Superior temporal gyrus (tissue), 1 donor: ENCODE data around the gene SPATC1L.

Source experiments
- DNase-seq: peaks from one replicate; pipeline ENCODE4 v3.0.0-alpha.2; 2016; ENCODE audit errors: extremely low spot score

The SPATC1L gene

DNA sequence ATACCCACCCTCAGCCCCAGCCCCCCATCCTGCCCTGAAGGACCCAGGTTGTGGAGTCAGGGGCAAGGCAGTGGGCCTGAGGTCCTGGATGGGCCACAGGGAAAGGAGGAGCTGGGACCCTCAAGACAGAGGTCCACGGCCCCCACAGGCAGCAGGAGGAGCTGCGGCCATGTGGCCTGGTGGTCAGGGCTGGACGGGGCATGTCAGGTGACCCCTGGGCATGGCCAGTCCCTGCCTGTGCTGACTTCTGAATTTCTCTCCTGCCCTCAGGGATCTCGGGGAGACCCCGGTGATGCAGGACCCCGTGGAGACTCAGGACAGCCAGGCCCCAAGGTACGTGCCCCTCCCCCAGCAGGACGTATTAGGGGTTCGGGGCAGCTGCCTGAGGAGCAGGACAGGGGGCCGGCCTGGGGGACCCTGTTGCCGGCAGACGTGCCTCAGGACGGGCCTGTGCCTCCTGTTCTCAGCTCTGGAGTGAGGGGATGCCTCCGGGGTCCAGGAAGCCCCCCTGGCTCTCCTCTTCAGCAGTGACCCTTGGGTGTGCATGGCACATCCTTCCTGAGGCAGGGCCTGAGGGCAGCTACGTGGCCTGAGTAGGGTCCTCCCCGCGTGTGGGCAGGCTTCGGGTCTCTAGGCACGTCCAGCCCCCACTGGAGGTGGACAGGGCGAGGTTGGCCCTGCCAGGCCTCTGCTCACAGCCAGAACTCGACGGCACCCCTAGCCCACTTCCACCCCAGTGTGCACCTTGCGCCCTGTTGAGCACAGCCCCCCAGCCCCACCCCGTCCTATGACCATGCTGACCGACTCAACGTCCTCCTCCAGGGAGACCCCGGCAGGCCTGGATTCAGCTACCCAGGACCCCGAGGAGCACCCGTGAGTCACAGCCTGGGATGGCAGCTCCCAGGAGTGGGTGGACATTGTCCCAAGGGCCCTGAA lies 62.7 kb downstream of the SPATC1L start:
- no peak for DNase-seq

GRCh38 chr21:46120301-46121285 lies 63.7 kb downstream of the SPATC1L start:
- DNase-seq, result no peak

DNA sequence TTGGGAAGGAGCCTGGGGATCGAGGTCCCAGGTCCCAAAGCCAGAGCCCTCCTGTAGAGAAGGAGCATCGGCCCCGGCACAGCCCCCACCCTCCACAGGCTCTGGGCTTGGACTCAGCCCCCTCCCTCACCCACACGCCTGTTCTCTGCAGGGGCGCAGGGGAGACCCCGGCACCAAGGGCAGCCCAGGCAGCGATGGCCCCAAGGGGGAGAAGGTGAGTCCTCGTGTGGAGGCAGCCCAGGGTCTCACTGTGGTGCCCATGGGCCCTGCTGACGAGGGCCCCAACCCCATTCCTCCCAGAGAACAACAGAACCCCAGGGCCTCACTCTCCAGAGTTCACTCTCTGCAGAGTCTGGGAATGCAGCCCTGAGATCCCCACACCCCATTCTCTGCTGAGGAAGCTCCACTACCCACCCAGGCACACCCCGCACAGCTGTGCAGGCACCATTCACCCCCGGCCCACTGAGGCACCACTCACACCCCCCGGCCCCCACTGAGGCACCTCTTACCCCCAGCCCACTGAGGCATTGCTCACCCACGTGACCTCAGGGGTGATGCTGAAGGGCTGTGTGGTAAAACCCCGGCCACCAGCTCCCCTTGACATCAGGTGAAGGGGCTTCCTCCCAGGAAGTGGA lies 64.5 kb downstream of the SPATC1L start:
- DNase-seq, result no peak

DNA sequence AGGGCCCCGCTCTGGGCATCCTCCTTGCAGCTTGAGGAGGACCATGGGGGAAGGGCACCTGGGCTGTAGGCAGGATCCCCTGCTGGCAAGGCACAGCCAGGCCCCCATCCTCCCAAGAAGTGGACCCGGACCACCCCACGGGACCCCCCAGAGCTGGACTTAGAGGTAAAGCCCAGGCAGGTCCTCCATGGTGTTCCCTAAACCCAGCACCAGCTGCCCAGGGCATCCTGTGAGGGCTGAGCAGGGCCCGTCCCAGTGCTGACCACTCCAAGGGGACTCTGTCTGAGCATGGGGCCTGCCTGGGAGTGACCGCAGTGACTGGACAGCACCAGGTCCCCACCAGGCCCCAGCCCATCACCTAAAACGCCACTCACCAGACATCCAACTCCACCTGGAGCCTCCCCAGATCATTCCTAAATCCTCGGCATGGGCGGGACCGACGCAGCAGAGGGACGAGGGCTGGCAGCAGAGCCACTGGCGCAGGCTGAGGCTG lies 65.1 kb downstream of the SPATC1L start:
- DNase-seq, result no peak

- no peak for DNase-seq
These were observed 65.7 kb downstream of the SPATC1L start for GRCh38 chr21:46118316-46119143.

- DNase-seq, result no peak
These were observed 66.5 kb downstream of the SPATC1L start for GRCh38 chr21:46117586-46118315.

DNA sequence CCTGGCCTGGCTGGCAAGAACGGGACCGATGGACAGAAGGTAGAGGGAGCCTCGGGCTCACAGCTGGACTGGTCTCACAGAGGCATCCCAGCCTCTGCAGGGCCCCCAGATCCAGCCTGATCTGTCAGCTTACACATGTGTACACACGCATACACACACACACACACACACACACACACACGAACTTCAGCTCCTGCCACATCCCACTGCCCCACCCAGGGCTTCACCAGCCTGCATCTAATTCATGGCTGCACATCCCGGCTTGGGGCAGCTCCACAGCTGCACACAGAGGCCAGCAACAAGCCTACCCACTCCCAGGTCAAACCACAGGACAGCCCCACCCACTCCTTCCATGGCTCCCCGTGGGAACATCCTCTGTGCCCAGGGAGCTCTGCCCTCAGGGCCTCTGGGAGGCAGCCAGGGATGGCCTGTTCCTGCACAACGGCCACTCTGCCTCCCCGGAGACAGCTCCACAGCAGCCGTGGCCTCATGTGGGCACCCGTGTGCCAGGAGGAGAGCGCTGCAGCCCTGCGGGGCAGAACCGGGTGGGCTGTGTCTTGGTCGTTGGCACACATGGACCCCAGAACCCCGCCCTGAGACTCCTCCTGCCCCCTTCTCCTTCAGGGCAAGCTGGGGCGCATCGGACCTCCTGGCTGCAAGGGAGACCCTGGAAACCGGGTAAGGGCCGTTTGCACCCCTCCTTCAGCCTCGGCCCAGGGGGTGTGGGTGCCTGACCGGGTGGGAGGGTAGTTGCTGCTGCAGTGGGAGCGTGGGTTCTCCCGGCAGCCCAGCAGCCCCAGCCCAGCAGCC lies 67.3 kb downstream of the SPATC1L start:
- no peak for DNase-seq

- no peak for DNase-seq
These were observed 68.0 kb downstream of the SPATC1L start for GRCh38 chr21:46116189-46116775.

GRCh38 chr21:46115441-46116188 lies 68.6 kb downstream of the SPATC1L start:
- DNase-seq, result no peak

DNA sequence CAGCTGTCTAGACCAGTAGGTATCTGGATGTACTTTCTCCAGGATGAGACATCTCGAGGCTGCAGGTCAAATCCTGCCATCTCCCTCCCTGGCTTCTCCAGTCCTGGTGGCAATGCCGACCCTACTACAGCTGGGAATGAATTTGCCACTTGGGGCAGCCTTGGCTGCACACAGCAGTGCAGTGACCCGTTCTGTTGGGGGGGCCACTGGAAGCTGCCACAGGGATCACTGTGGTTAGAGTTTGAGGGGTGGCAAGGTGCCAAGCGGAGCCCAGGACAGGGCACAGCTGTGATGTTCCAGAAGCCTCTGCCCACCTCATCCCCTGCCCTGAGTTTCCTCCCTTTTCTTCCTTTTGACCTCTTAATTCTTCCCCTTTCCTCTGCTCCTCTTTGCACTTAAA lies 69.3 kb downstream of the SPATC1L start:
- no peak for DNase-seq

DNA sequence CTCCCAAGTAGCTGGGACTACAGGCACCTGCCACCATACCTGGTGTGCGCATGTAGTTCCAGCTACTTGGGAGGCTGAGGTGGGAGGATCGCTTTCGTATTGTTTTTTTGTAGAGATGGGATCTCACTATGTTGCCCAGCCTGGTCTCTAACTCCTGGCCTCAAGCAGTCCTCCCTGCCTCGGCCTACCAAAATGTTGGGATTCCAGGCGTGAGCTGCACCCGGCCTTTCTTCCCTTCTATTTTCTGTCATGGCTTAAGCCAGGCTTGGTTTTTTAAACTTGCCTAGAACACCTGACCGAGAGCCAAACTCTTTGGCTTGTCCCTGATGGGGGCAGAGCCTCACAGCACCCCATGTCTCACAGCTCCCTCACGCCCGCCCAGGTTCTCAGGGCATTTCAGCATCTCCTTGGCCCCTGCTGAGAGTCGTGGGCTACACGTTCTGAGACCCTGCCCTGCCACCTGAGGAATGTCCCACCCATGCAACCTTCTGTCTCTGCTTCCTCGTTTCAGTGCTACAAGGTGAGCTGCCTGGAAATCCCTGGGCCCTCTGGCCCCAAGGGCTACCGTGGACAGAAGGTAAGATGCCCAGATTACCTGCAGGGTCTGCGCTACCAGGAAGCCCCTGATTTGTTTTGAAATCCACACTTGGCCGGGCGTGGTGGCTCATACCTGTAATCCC lies 70.6 kb downstream of the SPATC1L start:
- DNase-seq, result no peak

DNA sequence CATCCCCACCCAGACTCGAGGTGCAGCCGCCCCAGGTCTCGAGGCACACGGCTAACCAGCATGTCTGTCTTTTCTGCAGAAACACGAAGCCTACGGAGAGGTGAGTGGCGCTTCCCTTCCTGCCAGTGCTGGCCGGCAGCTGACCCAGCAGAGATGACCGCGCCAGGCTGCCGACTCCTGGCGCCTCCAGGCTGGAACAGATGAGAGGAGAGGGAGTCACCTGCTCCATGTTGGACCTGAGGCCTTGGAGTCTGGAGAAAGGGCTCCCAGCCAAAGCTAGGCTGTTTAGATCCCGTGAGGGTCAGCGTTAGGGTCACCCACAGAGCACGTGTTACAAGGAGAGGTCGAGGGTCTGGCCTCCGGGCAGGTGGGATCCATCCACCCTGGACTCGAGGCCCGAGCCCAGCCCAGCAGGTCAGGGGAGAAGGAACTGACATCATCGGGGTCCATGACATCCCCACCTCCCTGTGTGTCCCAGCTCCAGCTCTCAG lies 71.5 kb downstream of the SPATC1L start:
- no peak for DNase-seq

DNA sequence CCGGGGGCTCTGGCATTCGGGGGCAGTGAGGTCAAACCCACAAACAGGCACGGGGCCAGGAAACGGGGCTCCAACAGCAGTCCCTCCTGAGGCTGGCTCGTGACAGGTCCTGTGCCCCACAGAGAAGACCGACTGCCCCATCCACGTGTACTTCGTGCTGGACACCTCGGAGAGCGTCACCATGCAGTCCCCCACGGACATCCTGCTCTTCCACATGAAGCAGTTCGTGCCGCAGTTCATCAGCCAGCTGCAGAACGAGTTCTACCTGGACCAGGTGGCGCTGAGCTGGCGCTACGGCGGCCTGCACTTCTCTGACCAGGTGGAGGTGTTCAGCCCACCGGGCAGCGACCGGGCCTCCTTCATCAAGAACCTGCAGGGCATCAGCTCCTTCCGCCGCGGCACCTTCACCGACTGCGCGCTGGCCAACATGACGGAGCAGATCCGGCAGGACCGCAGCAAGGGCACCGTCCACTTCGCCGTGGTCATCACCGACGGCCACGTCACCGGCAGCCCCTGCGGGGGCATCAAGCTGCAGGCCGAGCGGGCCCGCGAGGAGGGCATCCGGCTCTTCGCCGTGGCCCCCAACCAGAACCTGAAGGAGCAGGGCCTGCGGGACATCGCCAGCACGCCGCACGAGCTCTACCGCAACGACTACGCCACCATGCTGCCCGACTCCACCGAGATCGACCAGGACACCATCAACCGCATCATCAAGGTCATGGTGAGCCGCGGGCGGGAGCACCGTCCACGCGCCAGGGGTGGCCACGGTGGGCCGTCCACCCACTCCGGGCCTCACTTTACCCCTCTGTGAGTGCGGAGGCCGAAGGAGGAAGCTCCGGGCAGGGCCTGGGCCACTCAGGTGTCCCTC lies 72.2 kb downstream of the SPATC1L start:
- DNase-seq, result no peak

GRCh38 chr21:46111193-46111571 lies 73.1 kb downstream of the SPATC1L start:
- no peak for DNase-seq
